ENCODE results near the gene CD207.
"Not testable (repeated sequence)": the region's sequence is repeated elsewhere in the genome, so short reads cannot be mapped to it uniquely, and the experiment has no call there.

The CD207 gene

DNA sequence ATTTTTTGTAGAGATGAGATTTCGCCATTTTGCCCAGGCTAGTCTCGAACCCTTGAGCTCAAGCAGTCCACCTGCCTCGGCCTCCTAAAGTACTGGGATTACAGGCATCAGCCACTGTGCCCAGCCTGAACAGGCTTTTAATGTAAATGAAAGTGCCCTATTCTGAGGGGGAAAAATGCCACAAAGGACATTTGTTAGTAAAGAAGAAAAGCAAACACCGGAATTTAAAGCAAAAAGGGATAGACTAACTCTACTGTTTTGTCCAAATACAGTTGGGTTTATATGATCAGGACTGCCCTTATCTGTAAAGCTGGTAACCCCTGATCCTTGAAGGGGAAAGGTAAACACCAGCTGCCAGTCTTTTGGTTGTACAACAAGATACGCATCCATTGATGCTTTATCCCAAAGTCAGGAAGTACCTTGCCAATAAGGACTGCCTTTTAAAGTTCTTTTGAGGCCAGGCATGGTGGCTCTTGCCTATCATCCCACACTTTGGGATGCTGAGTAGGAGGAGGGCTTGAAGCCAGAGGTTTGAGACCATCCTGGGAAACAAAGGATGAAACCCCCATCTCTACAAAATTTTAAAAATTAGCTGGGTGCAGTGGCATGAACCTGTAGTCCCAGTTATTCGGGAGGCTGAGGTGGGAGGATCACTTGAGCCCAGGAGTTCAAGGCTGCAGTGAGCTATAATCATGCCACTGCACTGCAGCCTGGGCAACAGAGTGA, 28.4 kb downstream of the CD207 start:
- CTCF ChIA-PET, result no interaction called here

DNA sequence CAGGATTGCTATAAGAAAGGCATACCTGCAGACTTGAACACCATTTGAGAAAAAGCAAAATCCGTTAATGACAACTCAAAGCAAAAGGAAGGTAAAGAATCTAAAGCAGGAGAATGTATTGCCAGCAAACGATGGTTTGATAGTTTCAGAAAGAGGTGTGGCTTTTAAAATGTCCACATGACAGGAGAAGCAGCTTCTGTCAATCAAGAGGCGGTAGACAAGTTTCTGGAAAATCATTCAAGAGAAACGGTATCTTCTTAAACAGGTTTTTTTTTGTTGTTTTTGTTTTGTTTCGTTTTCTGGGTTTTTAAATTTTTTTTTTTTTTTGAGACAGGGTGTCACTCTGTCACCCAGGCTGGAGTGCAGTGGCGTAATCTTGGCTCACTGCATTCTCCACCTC, 29.0 kb downstream of the CD207 start:
- H3K27ac ChIP-seq (ENCODE audit: insufficient read depth in 1 of 2, low read depth in 1 of 2, low read length in 2 of 2, poor library complexity in 1 of 2, severe bottlenecking in 2 of 2), result no peak overlapping the region
- DNase-seq, result no peak
- WGBS (ENCODE audit: insufficient coverage), result 86% methylated on average over 5 of the region's 6 CpGs
- H3K36me3 ChIP-seq (ENCODE audit: control insufficient read depth in 4 of 4, insufficient read depth in 4 of 4, low read length in 3 of 4), result no peaks in the 10 kb centered on the region
- CTCF ChIA-PET, result interaction anchor here (2.5 kb wide), 1 partner anchor 19 kb away, joined by 6 read pairs; no protein-coding TSS in a partner anchor
- no peaks in the 10 kb centered on the region for H3K9me3 ChIP-seq (ENCODE audit: control extremely low read depth in 1 of 5, control insufficient read depth in 4 of 5, insufficient read depth in 2 of 5, low read depth in 1 of 5, low read length in 4 of 5)
- no peak overlapping the region for H3K4me3 ChIP-seq (ENCODE audit: control insufficient read depth in 1 of 7, extremely low read depth in 1 of 7, insufficient read depth in 4 of 7, low read depth in 2 of 7, low read length in 6 of 7)
- peaks cover 0 to 13% (median 6%) of the 10 kb centered on the region in 5 experiments for H3K27me3 ChIP-seq (replicated peaks in 2 of 5; ENCODE audit: control insufficient read depth in 4 of 5, insufficient read depth in 5 of 5, low read length in 4 of 5)
- H3K4me1 ChIP-seq (ENCODE audit: control extremely low read depth in 1 of 4, control insufficient read depth in 4 of 4, insufficient read depth in 4 of 4, low read length in 3 of 4), result no peaks in the 10 kb centered on the region
- POLR2A ChIA-PET, result no interaction called here

More for the DNA sequence above, 28.4 kb downstream of the CD207 start:
- no peaks in the 10 kb centered on the region for H3K4me1 ChIP-seq (ENCODE audit: control extremely low read depth in 1 of 4, control insufficient read depth in 4 of 4, insufficient read depth in 4 of 4, low read length in 3 of 4)
- no peaks in the 10 kb centered on the region for H3K9me3 ChIP-seq (ENCODE audit: control extremely low read depth in 1 of 5, control insufficient read depth in 4 of 5, insufficient read depth in 2 of 5, low read depth in 1 of 5, low read length in 4 of 5)
- WGBS (ENCODE audit: insufficient coverage), result 98% methylated on average over 4 of the region's 6 CpGs
- H3K36me3 ChIP-seq (ENCODE audit: control insufficient read depth in 4 of 4, insufficient read depth in 4 of 4, low read length in 3 of 4), result no peaks in the 10 kb centered on the region
- H3K4me3 ChIP-seq (ENCODE audit: control insufficient read depth in 1 of 7, extremely low read depth in 1 of 7, insufficient read depth in 4 of 7, low read depth in 2 of 7, low read length in 6 of 7), result no peak overlapping the region
- DNase-seq, result no peak
- H3K27ac ChIP-seq (ENCODE audit: insufficient read depth in 1 of 2, low read depth in 1 of 2, low read length in 2 of 2, poor library complexity in 1 of 2, severe bottlenecking in 2 of 2), result no peak overlapping the region
- H3K27me3 ChIP-seq (replicated peaks in 2 of 5; ENCODE audit: control insufficient read depth in 4 of 5, insufficient read depth in 5 of 5, low read length in 4 of 5), result peaks cover 0 to 10% (median 4%) of the 10 kb centered on the region in 5 experiments
- POLR2A ChIA-PET, result no interaction called here

DNA sequence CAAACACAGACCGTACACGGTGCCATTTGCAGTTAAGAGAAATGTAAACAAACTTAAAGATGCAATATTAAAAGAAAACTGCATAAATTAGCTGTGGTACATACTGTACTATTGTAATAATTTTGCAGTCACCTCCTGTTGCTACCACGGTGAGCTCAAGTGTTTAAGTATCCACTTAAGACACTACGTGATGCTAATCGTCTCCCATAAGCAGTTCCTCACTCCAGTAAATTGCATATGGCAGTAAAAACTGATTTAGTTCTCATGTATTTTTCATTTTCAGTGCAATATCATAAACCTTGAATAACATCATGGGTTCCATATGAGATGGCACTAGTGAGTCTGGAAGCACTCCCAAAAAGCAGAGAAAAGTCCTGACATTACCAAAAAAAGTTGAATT, 29.6 kb downstream of the CD207 start:
- H3K9me3 ChIP-seq (ENCODE audit: control extremely low read depth in 1 of 5, control insufficient read depth in 4 of 5, insufficient read depth in 2 of 5, low read depth in 1 of 5, low read length in 4 of 5), result peaks cover 0 to 2% (median 0%) of the 10 kb centered on the region in 5 experiments
- H3K4me3 ChIP-seq (ENCODE audit: control insufficient read depth in 1 of 7, extremely low read depth in 1 of 7, insufficient read depth in 4 of 7, low read depth in 2 of 7, low read length in 6 of 7), result no peak overlapping the region
- CTCF ChIA-PET, result interaction anchor here (2.5 kb wide), 1 partner anchor 18 kb away, joined by 6 read pairs; no protein-coding TSS in a partner anchor
- H3K4me1 ChIP-seq (ENCODE audit: control extremely low read depth in 1 of 4, control insufficient read depth in 4 of 4, insufficient read depth in 4 of 4, low read length in 3 of 4), result no peaks in the 10 kb centered on the region
- POLR2A ChIA-PET, result no interaction called here
- WGBS (ENCODE audit: insufficient coverage), result no CpG with 5 or more reads among the region's 5 CpGs
- no peaks in the 10 kb centered on the region for H3K36me3 ChIP-seq (ENCODE audit: control insufficient read depth in 4 of 4, insufficient read depth in 4 of 4, low read length in 3 of 4)
- no peak for DNase-seq
- no peak overlapping the region for H3K27ac ChIP-seq (ENCODE audit: insufficient read depth in 1 of 2, low read depth in 1 of 2, low read length in 2 of 2, poor library complexity in 1 of 2, severe bottlenecking in 2 of 2)
- peaks cover 0 to 17% (median 4%) of the 10 kb centered on the region in 5 experiments for H3K27me3 ChIP-seq (replicated peaks in 2 of 5; ENCODE audit: control insufficient read depth in 4 of 5, insufficient read depth in 5 of 5, low read length in 4 of 5)

DNA sequence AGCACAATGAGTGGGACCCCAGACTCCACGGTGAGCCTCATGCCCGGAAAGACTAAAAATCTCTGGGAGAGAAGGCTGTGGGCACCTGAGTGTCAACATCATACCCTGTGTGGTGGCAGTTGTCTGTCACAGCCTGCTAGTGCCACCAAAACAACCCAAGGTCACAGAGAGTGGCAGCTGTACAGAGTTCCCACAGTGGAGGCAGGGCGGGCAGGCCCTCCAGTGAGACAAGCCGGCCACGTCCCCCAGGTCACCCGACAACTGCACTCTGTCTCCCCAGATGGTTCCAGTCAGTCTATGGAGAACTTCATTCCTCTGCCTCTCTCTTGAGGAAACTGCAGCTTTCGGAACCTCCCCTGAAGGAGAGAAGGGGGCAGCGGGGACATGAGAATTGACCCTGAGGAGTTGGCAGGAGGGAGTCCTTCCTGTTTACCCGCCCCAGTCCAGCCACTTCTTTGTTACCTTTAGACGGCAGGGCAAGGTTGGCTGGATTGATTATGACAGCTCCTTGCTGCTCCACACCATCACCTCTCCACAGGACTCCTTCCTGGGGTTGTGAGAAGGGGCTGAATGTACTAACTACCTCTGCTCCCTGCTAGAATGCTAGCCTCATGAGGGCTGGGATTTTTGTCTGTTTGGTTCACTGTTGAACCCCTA, 33.9 kb downstream of the CD207 start:
- Histone ChIP-seq H3K27me3 (replicated peaks in 2 of 5; ENCODE audit: control insufficient read depth in 4 of 5, insufficient read depth in 5 of 5, low read length in 4 of 5) (peaks cover 0 to 13% (median 11%) of the 10 kb centered on the region in 5 experiments), H3K9me3 (ENCODE audit: control extremely low read depth in 1 of 5, control insufficient read depth in 4 of 5, insufficient read depth in 2 of 5, low read depth in 1 of 5, low read length in 4 of 5) (peaks cover 0 to 6% (median 0%) of the 10 kb centered on the region in 5 experiments), H3K36me3 (ENCODE audit: control insufficient read depth in 4 of 4, insufficient read depth in 4 of 4, low read length in 3 of 4) (no peaks in the 10 kb centered on the region), H3K27ac (ENCODE audit: insufficient read depth in 1 of 2, low read depth in 1 of 2, low read length in 2 of 2, poor library complexity in 1 of 2, severe bottlenecking in 2 of 2) (no peak overlapping the region), H3K4me1 (ENCODE audit: control extremely low read depth in 1 of 4, control insufficient read depth in 4 of 4, insufficient read depth in 4 of 4, low read length in 3 of 4) (no peaks in the 10 kb centered on the region), H3K4me3 (ENCODE audit: control insufficient read depth in 1 of 7, extremely low read depth in 1 of 7, insufficient read depth in 4 of 7, low read depth in 2 of 7, low read length in 6 of 7) (no peak overlapping the region)
- WGBS (ENCODE audit: insufficient coverage), result 91% methylated on average over 7 of the region's 10 CpGs
- POLR2A ChIA-PET, result no interaction called here
- no peak for DNase-seq
- CTCF ChIA-PET, result interaction anchor here (0.6 kb wide), 1 partner anchor 11 kb away, joined by 3 read pairs; no protein-coding TSS in a partner anchor

DNA sequence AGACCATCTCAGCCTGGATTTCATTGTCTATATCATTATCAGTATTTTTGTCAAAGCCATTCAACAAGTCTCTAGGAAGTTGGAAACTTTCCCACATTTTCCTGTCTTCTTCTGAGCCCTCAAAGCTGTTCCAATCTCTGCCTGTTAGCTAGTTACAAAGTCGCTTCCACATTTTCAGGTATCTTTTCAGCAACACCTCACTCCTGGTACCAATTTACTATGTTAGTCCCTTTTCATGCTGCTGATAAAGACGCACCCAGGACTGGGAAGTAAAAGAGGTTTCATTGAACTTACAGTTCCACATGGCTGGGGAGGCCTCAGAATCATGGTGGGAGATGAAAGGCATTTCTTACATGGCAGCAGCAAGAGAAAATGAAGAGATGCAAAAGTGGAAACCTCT, 35.9 kb downstream of the CD207 start:
- ChIA-PET CTCF (no interaction called here), POLR2A (no interaction called here)
- Histone ChIP-seq H3K4me3 (ENCODE audit: control insufficient read depth in 1 of 7, extremely low read depth in 1 of 7, insufficient read depth in 4 of 7, low read depth in 2 of 7, low read length in 6 of 7) (no peak overlapping the region), H3K4me1 (ENCODE audit: control extremely low read depth in 1 of 4, control insufficient read depth in 4 of 4, insufficient read depth in 4 of 4, low read length in 3 of 4) (no peaks in the 10 kb centered on the region), H3K36me3 (ENCODE audit: control insufficient read depth in 4 of 4, insufficient read depth in 4 of 4, low read length in 3 of 4) (no peaks in the 10 kb centered on the region), H3K9me3 (ENCODE audit: control extremely low read depth in 1 of 5, control insufficient read depth in 4 of 5, insufficient read depth in 2 of 5, low read depth in 1 of 5, low read length in 4 of 5) (peaks cover 0 to 6% (median 0%) of the 10 kb centered on the region in 5 experiments), H3K27me3 (replicated peaks in 2 of 5; ENCODE audit: control insufficient read depth in 4 of 5, insufficient read depth in 5 of 5, low read length in 4 of 5) (peaks cover 0 to 26% (median 20%) of the 10 kb centered on the region in 5 experiments), H3K27ac (ENCODE audit: insufficient read depth in 1 of 2, low read depth in 1 of 2, low read length in 2 of 2, poor library complexity in 1 of 2, severe bottlenecking in 2 of 2) (no peak overlapping the region)
- 100% methylated on average over 2 of the region's 2 CpGs for WGBS (ENCODE audit: insufficient coverage)
- DNase-seq, result no peak

DNA sequence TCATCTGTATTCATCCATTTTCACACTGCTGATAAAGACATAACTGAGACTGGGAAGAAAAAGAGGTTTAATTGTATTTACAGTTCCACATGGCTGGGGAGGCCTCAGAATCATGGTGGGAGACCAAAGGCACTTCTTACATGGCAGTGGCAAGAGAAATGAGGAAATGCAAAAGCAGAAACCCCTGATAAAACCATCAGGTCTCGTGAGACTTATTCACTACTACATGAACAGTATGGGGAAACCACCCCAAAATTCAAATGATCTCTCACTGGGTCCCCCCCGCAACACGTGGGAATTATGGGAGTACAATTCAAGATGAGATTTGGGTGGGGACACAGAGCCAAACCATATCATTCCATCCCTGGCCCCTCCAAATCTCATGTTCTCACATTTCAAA, 37.6 kb downstream of the CD207 start:
- DNase-seq, POLR2A ChIA-PET: not testable (repeated sequence)

DNA sequence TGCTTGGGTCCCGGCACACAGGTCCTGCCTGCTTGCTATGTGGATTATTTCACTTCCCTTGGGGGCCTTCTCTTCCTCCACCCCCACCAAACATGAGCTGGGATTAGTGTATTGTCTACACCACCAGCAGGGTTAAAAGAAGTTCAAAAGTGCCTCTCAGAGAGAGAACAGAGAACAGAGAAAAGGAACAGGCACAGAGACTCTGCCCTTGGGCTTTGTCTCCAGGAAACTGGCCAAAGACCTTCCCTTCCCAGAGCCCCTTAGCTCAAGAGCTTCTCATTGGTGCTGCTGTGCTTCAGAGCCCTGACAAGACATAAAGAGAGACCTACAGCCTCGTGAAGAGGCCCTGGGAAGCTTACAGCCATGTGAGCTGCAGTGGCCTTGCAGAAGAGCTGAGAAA, 38.1 kb downstream of the CD207 start:
- DNase-seq, result no peak
- WGBS (ENCODE audit: insufficient coverage), result 63% methylated on average over 1 of the region's 2 CpGs
- POLR2A ChIA-PET, result no interaction called here

More for the DNA sequence above, 37.6 kb downstream of the CD207 start:
- not testable (repeated sequence) for H3K4me1 ChIP-seq (ENCODE audit: control extremely low read depth in 1 of 4, control insufficient read depth in 4 of 4, insufficient read depth in 4 of 4, low read length in 3 of 4); H3K4me3 ChIP-seq (ENCODE audit: control insufficient read depth in 1 of 7, extremely low read depth in 1 of 7, insufficient read depth in 4 of 7, low read depth in 2 of 7, low read length in 6 of 7); H3K36me3 ChIP-seq (ENCODE audit: control insufficient read depth in 4 of 4, insufficient read depth in 4 of 4, low read length in 3 of 4); H3K9me3 ChIP-seq (ENCODE audit: control extremely low read depth in 1 of 5, control insufficient read depth in 4 of 5, insufficient read depth in 2 of 5, low read depth in 1 of 5, low read length in 4 of 5); H3K27ac ChIP-seq (ENCODE audit: insufficient read depth in 1 of 2, low read depth in 1 of 2, low read length in 2 of 2, poor library complexity in 1 of 2, severe bottlenecking in 2 of 2)
- H3K27me3 ChIP-seq (replicated peaks in 2 of 5; ENCODE audit: control insufficient read depth in 4 of 5, insufficient read depth in 5 of 5, low read length in 4 of 5), result peaks cover 0 to 41% (median 25%) of the 10 kb centered on the region in 5 experiments
- CTCF ChIA-PET, result interaction anchor here (1.2 kb wide), 1 partner anchor 9 kb away, joined by 3 read pairs; no protein-coding TSS in a partner anchor
- no CpG with 5 or more reads among the region's 3 CpGs for WGBS (ENCODE audit: insufficient coverage)

More for the DNA sequence above, 38.1 kb downstream of the CD207 start:
- H3K27me3 ChIP-seq (replicated peaks in 2 of 5; ENCODE audit: control insufficient read depth in 4 of 5, insufficient read depth in 5 of 5, low read length in 4 of 5), result peaks cover 0 to 41% (median 27%) of the 10 kb centered on the region in 5 experiments
- no peaks in the 10 kb centered on the region for H3K36me3 ChIP-seq (ENCODE audit: control insufficient read depth in 4 of 4, insufficient read depth in 4 of 4, low read length in 3 of 4)
- H3K4me3 ChIP-seq (ENCODE audit: control insufficient read depth in 1 of 7, extremely low read depth in 1 of 7, insufficient read depth in 4 of 7, low read depth in 2 of 7, low read length in 6 of 7), result no peak overlapping the region
- peaks cover 0 to 6% (median 0%) of the 10 kb centered on the region in 5 experiments for H3K9me3 ChIP-seq (ENCODE audit: control extremely low read depth in 1 of 5, control insufficient read depth in 4 of 5, insufficient read depth in 2 of 5, low read depth in 1 of 5, low read length in 4 of 5)
- CTCF ChIA-PET, result interaction anchor here (0.7 to 1.1 kb wide), 2 partner anchors 8 to 10 kb away, joined by 3 to 5 read pairs; no protein-coding TSS in a partner anchor
- no peaks in the 10 kb centered on the region for H3K4me1 ChIP-seq (ENCODE audit: control extremely low read depth in 1 of 4, control insufficient read depth in 4 of 4, insufficient read depth in 4 of 4, low read length in 3 of 4)
- H3K27ac ChIP-seq (ENCODE audit: insufficient read depth in 1 of 2, low read depth in 1 of 2, low read length in 2 of 2, poor library complexity in 1 of 2, severe bottlenecking in 2 of 2), result no peak overlapping the region

All from common myeloid progenitor, CD34-positive (primary cell).